Spleen (tissue), 11 donors: ENCODE data around the gene SRPRB. TPM values are rescaled to one million over a fixed set of nuclear protein-coding genes. Genes with fewer than 3 reads are reported as not detected.
A peak's percentile ranks its signal among the peaks of the same experiment; 100 is the strongest.

Experiments
- DNase-seq: peaks from one replicate; pipeline ENCODE4 v3.0.0-alpha.2; 2020
- H3K27ac ChIP-seq, 8 donors: fragments of 200-600 bp; sonication (generic) in 7 of 8; 1 replicate in 4 of 8; 2 replicates in 4 of 8; pipeline versions ENCODE4 v1.5.0 to v1.8.0; 2016 to 2021; ENCODE audit warnings: inconsistent platforms in 4 of 8, mild to moderate bottlenecking in 4 of 8, moderate library complexity in 1 of 8
- H3K27me3 ChIP-seq, 7 donors: fragments of 200-600 bp; sonication (generic) in 6 of 7; replicated peaks in 1 of 7; 1 replicate in 4 of 7; 2 replicates in 3 of 7; pipeline versions ENCODE4 v1.5.0 to v1.8.0; 2016 to 2021; ENCODE audit warnings: inconsistent platforms in 3 of 7, mild to moderate bottlenecking in 1 of 7
- H3K36me3 ChIP-seq, 6 donors: fragments of 200-600 bp; sonication (generic) in 5 of 6; 1 replicate in 4 of 6; 2 replicates in 2 of 6; pipeline versions ENCODE4 v1.5.0 to v1.8.0; 2016 to 2021; ENCODE audit warnings: inconsistent platforms in 2 of 6
- H3K4me1 ChIP-seq, 6 donors: fragments of 200-600 bp; sonication (generic) in 5 of 6; 1 replicate in 3 of 6; 2 replicates in 3 of 6; pipeline versions ENCODE4 v1.5.0 to v1.8.0; 2016 to 2021; ENCODE audit warnings: inconsistent platforms in 3 of 6
- H3K4me3 ChIP-seq, 8 donors: fragments of 200-600 bp; sonication (generic) in 7 of 8; 1 replicate in 4 of 8; 2 replicates in 4 of 8; pipeline versions ENCODE4 v1.5.0 to v1.8.0; 2016 to 2021; ENCODE audit warnings: inconsistent platforms in 4 of 8, mild to moderate bottlenecking in 4 of 8, moderate library complexity in 2 of 8
- H3K9me3 ChIP-seq, 8 donors: fragments of 200-600 bp; sonication (generic) in 7 of 8; 1 replicate in 4 of 8; 2 replicates in 4 of 8; pipeline versions ENCODE4 v1.5.0 to v1.8.0; 2016 to 2021; ENCODE audit warnings: inconsistent platforms in 4 of 8
- CTCF ChIP-seq, 11 experiments: fragments of 200-600 bp in 7 of 11; fragments of 450-650 bp in 4 of 11; sonication (generic) in 4 of 11; IDR thresholded peaks in 8 of 11; conservative IDR thresholded peaks in 3 of 11; 1 replicate in 7 of 11; 2 replicates in 4 of 11; pipeline versions ENCODE4 v1.4.0 to v1.8.0; 2016 to 2021; ENCODE audit warnings: antibody characterized with exemption in 11 of 11, inconsistent platforms in 4 of 11, mild to moderate bottlenecking in 1 of 11
- POLR2A ChIP-seq, 3 donors: fragments of 450-650 bp; IDR thresholded peaks; one replicate each; pipeline ENCODE4 v1.5.1; 2017; ENCODE audit warnings: antibody characterized with exemption in 3 of 3, mild to moderate bottlenecking in 1 of 3
- POLR2AphosphoS5 ChIP-seq, 3 donors: sonication (generic); formaldehyde crosslinking; IDR thresholded peaks; one replicate each; pipeline ENCODE4 v1.5.1; 2017; ENCODE audit warnings: antibody characterized with exemption in 3 of 3
- WGBS, 5 donors: extraction: QIAGEN DNeasy Blood & Tissue Kit in 3 of 5; methylation state at CpG; one replicate each; pipeline versions ENCODE4 v1.1.5 to v1.1.7; 2013 to 2018; 5-methylcytosine and 5-hydroxymethylcytosine counted together
- intact Hi-C: fragments of 100-400 bp; cut with DNase I; formaldehyde crosslinking; loops from one replicate; pipeline ENCODE4 v1.15.0; 2023; ENCODE audit warnings: low total_unique reads
- polyA plus RNA-seq, 3 donors: library from polyadenylated mRNA; stranded (reverse); fragments of 200-250 nt; gene quantifications; one replicate each; pipeline ENCODE4 v1.2.1, GENCODE V29; 2013
- total RNA-seq, 7 donors: library from RNA; depleted of rRNA in 3 of 7; stranded (reverse); fragments of >200 nt in 3 of 7; fragmentation: NEBNext Ultra II Directional in 4 of 7; extraction: Animal tissue kit (Norgen Biotek cat#: 25700) in 4 of 7; gene quantifications; one replicate each; pipeline versions ENCODE4 v1.1.0 to v1.2.1, GENCODE V29; 2016 to 2021
- donor health status: healthy with polysubstance abuse.
- donor health status: DM: no; HTN: no; CAD: no; lungs with moderate emphysema.
- donor health status: DM: no; HTN: no; CAD: no.
- donor health status: Bipolar disorder and iron deficiency.
- donor health status: healthy.
- donor health status: DM: no; HTN: no; CAD: no.
- donor health status: DM: yes; HTN: yes; CAD: no.

The SRPRB gene
- total and polyA plus RNA-seq, 10 donors = 11.5 to 38.5 (median 25.9) TPM

GRCh38 chr3:133825969-133826727 lies 20.5 kb downstream of the SRPRB start:
- TF ChIP-seq POLR2A (IDR thresholded peaks at IDR 0.05) (no peak), POLR2AphosphoS5 (IDR thresholded peaks at IDR 0.05) (peak in 2 of 3 donors; percentile 30 to 31)
- no peak overlapping the region for H3K27ac ChIP-seq
- no peak for DNase-seq
- 84 to 91% (median 89%) methylated on average over 12 of the region's 12 CpGs for WGBS, 5 donors
- peaks cover 0 to 61% (median 30%) of the 10 kb centered on the region in 6 donors for H3K36me3 ChIP-seq
- H3K27me3 ChIP-seq = no peaks in the 10 kb centered on the region
- no peak overlapping the region for H3K4me3 ChIP-seq
- no peaks in the 10 kb centered on the region for H3K4me1 ChIP-seq
- intact Hi-C loops = no loop called here
- no peaks in the 10 kb centered on the region for H3K9me3 ChIP-seq

GRCh38 chr3:133827136-133827535 lies 21.5 kb downstream of the SRPRB start:
- Histone ChIP-seq H3K4me3 (no peak overlapping the region), H3K4me1 (no peaks in the 10 kb centered on the region), H3K9me3 (no peaks in the 10 kb centered on the region), H3K36me3 (peaks cover 0 to 51% (median 21%) of the 10 kb centered on the region in 6 donors), H3K27ac (no peak overlapping the region), H3K27me3 (no peaks in the 10 kb centered on the region)
- TF ChIP-seq POLR2A (IDR thresholded peaks at IDR 0.05) = no peak
- no peak for TF ChIP-seq CTCF (IDR thresholded peaks at IDR 0.05 in 8 of 11, conservative IDR thresholded peaks at IDR 0.05 in 3 of 11)
- TF ChIP-seq POLR2AphosphoS5 (IDR thresholded peaks at IDR 0.05) = no peak
- DNase-seq = no peak
- intact Hi-C loops = no loop called here
- 54 to 87% (median 67%) methylated on average over 1 of the region's 1 CpG for WGBS, 5 donors

- Histone ChIP-seq H3K36me3 (peaks cover 0 to 45% (median 19%) of the 10 kb centered on the region in 6 donors), H3K27ac (no peak overlapping the region), H3K9me3 (no peaks in the 10 kb centered on the region), H3K27me3 (no peaks in the 10 kb centered on the region), H3K4me3 (no peak overlapping the region), H3K4me1 (no peaks in the 10 kb centered on the region)
- no peak for DNase-seq
- TF ChIP-seq POLR2A (IDR thresholded peaks at IDR 0.05) (no peak), POLR2AphosphoS5 (IDR thresholded peaks at IDR 0.05) (peak in 1 of 3 donors; percentile 10)
- intact Hi-C loops = no loop called here
- 82 to 97% (median 94%) methylated on average over 3 to 4 of the region's 4 CpGs for WGBS, 5 donors
Measured at GRCh38 chr3:133827684-133828083, 22.1 kb downstream of the SRPRB start.

GRCh38 chr3:133828576-133829309 lies 23.1 kb downstream of the SRPRB start:
- no peaks in the 10 kb centered on the region for H3K27me3 ChIP-seq
- no peak for TF ChIP-seq POLR2A (IDR thresholded peaks at IDR 0.05)
- no peak for TF ChIP-seq POLR2AphosphoS5 (IDR thresholded peaks at IDR 0.05)
- intact Hi-C loops = no loop called here
- no peak overlapping the region for H3K4me3 ChIP-seq
- no peak overlapping the region for H3K27ac ChIP-seq
- DNase-seq = no peak
- H3K9me3 ChIP-seq = no peaks in the 10 kb centered on the region
- WGBS, 5 donors = 80 to 87% (median 84%) methylated on average over 12 of the region's 12 CpGs
- H3K4me1 ChIP-seq = no peaks in the 10 kb centered on the region
- H3K36me3 ChIP-seq = peaks cover 0 to 37% (median 14%) of the 10 kb centered on the region in 6 donors

- Histone ChIP-seq H3K4me1 (no peaks in the 10 kb centered on the region), H3K9me3 (no peaks in the 10 kb centered on the region), H3K27ac (no peak overlapping the region), H3K4me3 (no peak overlapping the region), H3K36me3 (peaks cover 0 to 37% (median 10%) of the 10 kb centered on the region in 6 donors), H3K27me3 (no peaks in the 10 kb centered on the region)
- TF ChIP-seq POLR2AphosphoS5 (IDR thresholded peaks at IDR 0.05) (no peak), CTCF (IDR thresholded peaks at IDR 0.05 in 8 of 11, conservative IDR thresholded peaks at IDR 0.05 in 3 of 11) (no peak), POLR2A (IDR thresholded peaks at IDR 0.05) (no peak)
- intact Hi-C loops = no loop called here
- WGBS, 5 donors = 81 to 93% (median 85%) methylated on average over 3 of the region's 3 CpGs
- DNase-seq = no peak
Measured at GRCh38 chr3:133829310-133829707, 23.7 kb downstream of the SRPRB start.
